RWPE1 (cell line): ENCODE data around the gene SGF29.
A peak's percentile ranks its signal among the peaks of the same experiment; 100 is the strongest.
"Not testable (repeated sequence)": the region's sequence is repeated elsewhere in the genome, so short reads cannot be mapped to it uniquely, and the experiment has no call there.

Source experiments
- CTCF ChIA-PET: fragments of 350-600 bp; sonication (Branson Sonifier 250); formaldehyde crosslinking; extraction: SDS; loops from one replicate; lab custom pipeline; 2021; lab: Yijun Ruan, JAX
- POLR2A ChIA-PET: fragments of 400-600 bp; formaldehyde crosslinking; extraction: SDS; loops from one replicate; lab custom pipeline; 2020; ENCODE audit warnings: antibody characterized with exemption; ENCODE audit not compliant: low non-redundant PET; lab: Yijun Ruan, JAX
- DNase-seq: peaks from one replicate; pipeline ENCODE4 v3.0.0; 2012; ENCODE audit warnings: low spot score
- H3K27ac ChIP-seq: fragments of 450-650 bp; 2 replicates; pipeline ENCODE4 v1.5.1; 2017
- CTCF ChIP-seq: fragments of 450-650 bp; conservative IDR thresholded peaks from 2 replicates; pipeline ENCODE4 v1.5.1; 2017; ENCODE audit warnings: low read depth, mild to moderate bottlenecking

Gene SGF29

GRCh38 chr16:28540346-28540745, 13.4 kb upstream of the SGF29 start:
- CTCF ChIA-PET: interaction anchor here (1.3 kb wide), 1 partner anchor 219 kb away, joined by 3 read pairs; no protein-coding TSS in a partner anchor
- TF ChIP-seq CTCF: no peak
- POLR2A ChIA-PET: no interaction called here
- no peak for DNase-seq
- H3K27ac ChIP-seq: peak overlapping the region; percentile 94

GRCh38 chr16:28542646-28543045, 11.1 kb upstream of the SGF29 start:
- DNase-seq: no peak
- peak overlapping the region; percentile 16; the same call in 1 of the 2 replicates for H3K27ac ChIP-seq
- POLR2A ChIA-PET: no interaction called here
- TF ChIP-seq CTCF: no peak
- CTCF ChIA-PET: interaction anchor here (0.8 kb wide), 1 partner anchor 45 kb away, joined by 3 read pairs; no protein-coding TSS in a partner anchor

- CTCF ChIA-PET: interaction anchor here (0.8 kb wide), 1 partner anchor 45 kb away, joined by 3 read pairs; no protein-coding TSS in a partner anchor
- DNase-seq: no peak
- POLR2A ChIA-PET: no interaction called here
- H3K27ac ChIP-seq: peak overlapping the region; percentile 16; the same call in 1 of the 2 replicates
- TF ChIP-seq CTCF: no peak
Measured at GRCh38 chr16:28543072-28543471, 10.6 kb upstream of the SGF29 start.

- TF ChIP-seq CTCF: no peak
- DNase-seq: no peak
- no peak overlapping the region for H3K27ac ChIP-seq
- ChIA-PET POLR2A (no interaction called here), CTCF (no interaction called here)
Measured at GRCh38 chr16:28544998-28545397, 8.7 kb upstream of the SGF29 start.

- CTCF ChIA-PET, POLR2A ChIA-PET, H3K27ac ChIP-seq, DNase-seq: not testable (repeated sequence)
Measured at GRCh38 chr16:28545964-28546363, 7.8 kb upstream of the SGF29 start.

GRCh38 chr16:28546626-28547025, 7.1 kb upstream of the SGF29 start:
- no peak for DNase-seq
- ChIA-PET POLR2A (no interaction called here), CTCF (no interaction called here)
- H3K27ac ChIP-seq: no peak overlapping the region
- no peak for TF ChIP-seq CTCF

- H3K27ac ChIP-seq: no peak overlapping the region
- DNase-seq: no peak
- ChIA-PET CTCF (interaction anchor here (0.6 kb wide), 1 partner anchor 11 kb away, joined by 3 read pairs; no protein-coding TSS in a partner anchor), POLR2A (no interaction called here)
- no peak for TF ChIP-seq CTCF
Measured at GRCh38 chr16:28548306-28548802, 5.4 kb upstream of the SGF29 start.
